GM21447 (cell line): ENCODE data around the gene NUTM2B.
"Not testable (repeated sequence)": the region's sequence is repeated elsewhere in the genome, so short reads cannot be mapped to it uniquely, and the experiment has no call there.

Experiments used
- ATAC-seq: cut with Tn5 transposase; IDR thresholded peaks from one replicate; pipeline ENCODE4 v1.9.1; 2021; ENCODE audit not compliant: unreplicated experiment

The NUTM2B gene

GRCh38 chr10:79702927-79703326 lies at the start of gene NUTM2B:
NUTM2B (plus strand) TSS chr10:79703227; CDS start chr10:79703610, 383 bp downstream.
- not testable (repeated sequence) for ATAC-seq

GRCh38 chr10:79663287-79663686 lies 39.7 kb upstream of the NUTM2B start:
- not testable (repeated sequence) for ATAC-seq

- ATAC-seq, result not testable (repeated sequence)
These were observed 38.3 kb upstream of the NUTM2B start for GRCh38 chr10:79664686-79665085.

- not testable (repeated sequence) for ATAC-seq
These were observed 33.7 kb upstream of the NUTM2B start for GRCh38 chr10:79669248-79669788.

- not testable (repeated sequence) for ATAC-seq
These were observed 28.1 kb upstream of the NUTM2B start for GRCh38 chr10:79674878-79675277.

GRCh38 chr10:79683026-79683883 lies 19.8 kb upstream of the NUTM2B start:
- ATAC-seq, result not testable (repeated sequence)

- not testable (repeated sequence) for ATAC-seq
These were observed 18.9 kb upstream of the NUTM2B start for GRCh38 chr10:79683884-79684720.

- ATAC-seq, result peak; percentile 99
These were observed 17.9 kb upstream of the NUTM2B start for GRCh38 chr10:79685044-79685685.

GRCh38 chr10:79686595-79686994 lies 16.4 kb upstream of the NUTM2B start:
- ATAC-seq, result not testable (repeated sequence)

GRCh38 chr10:79687406-79688150 lies 15.4 kb upstream of the NUTM2B start:
- not testable (repeated sequence) for ATAC-seq

GRCh38 chr10:79688798-79689197 lies 14.2 kb upstream of the NUTM2B start:
- not testable (repeated sequence) for ATAC-seq

- ATAC-seq, result not testable (repeated sequence)
These were observed 6.4 kb upstream of the NUTM2B start for GRCh38 chr10:79696596-79696995.

- ATAC-seq, result not testable (repeated sequence)
These were observed 5.9 kb upstream of the NUTM2B start for GRCh38 chr10:79697141-79697540.

GRCh38 chr10:79700381-79700944 lies 2.6 kb upstream of the NUTM2B start:
- not testable (repeated sequence) for ATAC-seq

GRCh38 chr10:79707017-79707416 lies 4.0 kb downstream of the NUTM2B start:
- not testable (repeated sequence) for ATAC-seq

- ATAC-seq, result not testable (repeated sequence)
These were observed 11.9 kb downstream of the NUTM2B start for GRCh38 chr10:79714976-79715375.

GRCh38 chr10:79716917-79717579 lies 14.0 kb downstream of the NUTM2B start:
- not testable (repeated sequence) for ATAC-seq

GRCh38 chr10:79720000-79720399 lies 17.0 kb downstream of the NUTM2B start:
- not testable (repeated sequence) for ATAC-seq

- ATAC-seq, result not testable (repeated sequence)
These were observed 23.6 kb downstream of the NUTM2B start for GRCh38 chr10:79726620-79727019.
